SH-SY5Y (cell line): ENCODE measurements around the gene KNTC1.

ENCODE experiments used
- GATA2 ChIP-seq: IDR thresholded peaks from 2 replicates; pipeline ENCODE4 v1.6.1; 2011; ENCODE audit warnings: mild to moderate bottlenecking, low read depth, low read length
- GATA3 ChIP-seq: IDR thresholded peaks from 2 replicates; pipeline ENCODE4 v1.6.1; 2011; ENCODE audit warnings: low read depth, mild to moderate bottlenecking, low read length, moderate library complexity

GRCh38 chr12:122481861-122482260 is 45.2 kb upstream of the KNTC1 start:
- TF ChIP-seq GATA2 (no peak), GATA3 (no peak)
